Adrenal gland (tissue), 12 donors: Measurements from ENCODE around the gene SLC16A10. TPM values are rescaled to one million over a fixed set of nuclear protein-coding genes. Genes with fewer than 3 reads are reported as not detected.

Experiments used
- DNase-seq, 7 donors: peaks; one replicate each; pipeline ENCODE4 v3.0.0-alpha.2; 2019 to 2020
- H3K27ac ChIP-seq, 5 donors: fragments of 200-600 bp; sonication (generic) in 4 of 5; 1 replicate in 3 of 5; 2 replicates in 2 of 5; pipeline versions ENCODE4 v1.5.1 to v1.8.0; 2016 to 2020; ENCODE audit warnings: mild to moderate bottlenecking in 1 of 5
- H3K27me3 ChIP-seq: fragments of 200-600 bp; 2 replicates; pipeline ENCODE4 v1.8.0; 2021
- H3K36me3 ChIP-seq, 2 donors: fragments of 200-600 bp; replicated peaks in 1 of 2; 1 replicate in 1 of 2; 2 replicates in 1 of 2; pipeline versions ENCODE4 v1.5.1 to v1.8.0; 2018 to 2022
- H3K4me1 ChIP-seq, 2 donors: fragments of 200-600 bp; replicated peaks in 1 of 2; 1 replicate in 1 of 2; 2 replicates in 1 of 2; pipeline versions ENCODE4 v1.5.1 to v1.8.0; 2018 to 2021
- H3K4me3 ChIP-seq, 4 donors: fragments of 200-600 bp; sonication (generic) in 3 of 4; one replicate each; pipeline ENCODE4 v1.5.1; 2016 to 2018
- H3K9me3 ChIP-seq, 3 donors: fragments of 200-600 bp; sonication (generic) in 1 of 3; replicated peaks in 1 of 3; 1 replicate in 2 of 3; 2 replicates in 1 of 3; pipeline versions ENCODE4 v1.5.1 to v1.8.0; 2016 to 2021
- POLR2A ChIP-seq, 2 donors: fragments of 450-650 bp; IDR thresholded peaks; one replicate each; pipeline ENCODE4 v1.6.1; 2017; ENCODE audit warnings: antibody characterized with exemption in 2 of 2, mild to moderate bottlenecking in 2 of 2, moderate library complexity in 1 of 2
- WGBS, 4 donors: extraction: QIAGEN DNeasy Blood & Tissue Kit in 2 of 4; methylation state at CpG; one replicate each; pipeline versions ENCODE4 v1.1.5 to v1.1.7; 2013 to 2017; 5-methylcytosine and 5-hydroxymethylcytosine counted together
- intact Hi-C, 2 donors: fragments of 100-400 bp; cut with DNase I; formaldehyde crosslinking; loops; one replicate each; pipeline versions ENCODE4 v1.14.1 to v1.15.0; 2022 to 2023
- polyA plus RNA-seq, 3 donors: library from polyadenylated mRNA; stranded (reverse); fragments of 200-250 nt in 2 of 3; fragments of 350-450 nt in 1 of 3; fragmentation: Illumina TruSeq in 1 of 3; extraction: RNeasy Lipid Tissue Mini Kit (QIAGEN cat#74804) in 1 of 3; gene quantifications; one replicate each; pipeline ENCODE4 v1.2.3, GENCODE V29; 2013 to 2014
- total RNA-seq, 9 donors: library from RNA; depleted of rRNA in 4 of 9; stranded (reverse); fragments of >200 nt in 4 of 9; fragments of 120-200 nt in 1 of 9; fragmentation: NEBNext Ultra II Directional in 1 of 9; extraction: Animal tissue kit (Norgen Biotek cat#: 25700) in 1 of 9; gene quantifications; one replicate each; pipeline versions ENCODE4 v1.1.0 to v1.2.4, GENCODE V29; 2013 to 2023
- TF ChIP-seq, protein P1 (sequence below), 6 experiments: fragments of 450-650 bp in 4 of 6; fragments of 200-600 bp in 2 of 6; sonication (generic) in 1 of 6; IDR thresholded peaks; 1 replicate in 5 of 6; 2 replicates in 1 of 6; pipeline versions ENCODE4 v1.5.1 to v1.8.0; 2016 to 2021; ENCODE audit warnings: antibody characterized with exemption in 6 of 6, mild to moderate bottlenecking in 2 of 6, moderate library complexity in 1 of 6
- donor health status: healthy with polysubstance abuse.
- donor health status: Bipolar disorder and iron deficiency.
- donor health status: DM: yes; HTN: yes; CAD: no.
- donor health status: DM: no; HTN: no; CAD: no.
- donor health status: DM: no; HTN: no; CAD: no.
- donor health status: DM: yes; HTN: yes; CAD: no.

The SLC16A10 gene
- total and polyA plus RNA-seq, 12 donors = 4.6 to 97.0 (median 24.9) TPM

DNA sequence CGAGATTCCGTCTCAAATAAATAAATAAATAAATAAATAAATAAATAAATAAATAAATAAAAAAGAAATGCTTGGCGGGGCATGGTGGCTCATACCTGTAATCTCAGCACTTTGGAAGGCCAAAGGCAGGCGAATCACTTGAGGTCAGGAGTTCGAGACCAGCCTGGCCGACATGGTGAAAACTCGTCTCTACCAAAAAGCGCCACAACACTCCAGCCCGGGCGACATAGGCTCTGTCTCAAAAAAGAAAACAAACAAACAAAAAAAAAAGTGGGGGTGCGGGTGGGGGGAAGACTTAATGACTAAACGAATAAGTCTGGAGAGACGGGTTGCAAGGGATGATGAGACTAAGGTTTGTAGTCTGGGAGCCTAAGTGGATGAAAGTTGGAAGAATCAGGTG, 170.7 kb downstream of the SLC16A10 start:
- no peaks in the 10 kb centered on the region for H3K27me3 ChIP-seq
- DNase-seq = no peak
- intact Hi-C loops = loop anchor here in 1 of 2 donors (5.0 kb wide), 1 partner anchor 384 kb away; no protein-coding TSS in a partner anchor
- no peaks in the 10 kb centered on the region for H3K36me3 ChIP-seq
- no peak overlapping the region for H3K27ac ChIP-seq
- no peaks in the 10 kb centered on the region for H3K9me3 ChIP-seq
- no peak overlapping the region for H3K4me3 ChIP-seq
- peaks cover 0 to 25% of the 10 kb centered on the region in 2 donors for H3K4me1 ChIP-seq
- TF ChIP-seq, protein P1, sequence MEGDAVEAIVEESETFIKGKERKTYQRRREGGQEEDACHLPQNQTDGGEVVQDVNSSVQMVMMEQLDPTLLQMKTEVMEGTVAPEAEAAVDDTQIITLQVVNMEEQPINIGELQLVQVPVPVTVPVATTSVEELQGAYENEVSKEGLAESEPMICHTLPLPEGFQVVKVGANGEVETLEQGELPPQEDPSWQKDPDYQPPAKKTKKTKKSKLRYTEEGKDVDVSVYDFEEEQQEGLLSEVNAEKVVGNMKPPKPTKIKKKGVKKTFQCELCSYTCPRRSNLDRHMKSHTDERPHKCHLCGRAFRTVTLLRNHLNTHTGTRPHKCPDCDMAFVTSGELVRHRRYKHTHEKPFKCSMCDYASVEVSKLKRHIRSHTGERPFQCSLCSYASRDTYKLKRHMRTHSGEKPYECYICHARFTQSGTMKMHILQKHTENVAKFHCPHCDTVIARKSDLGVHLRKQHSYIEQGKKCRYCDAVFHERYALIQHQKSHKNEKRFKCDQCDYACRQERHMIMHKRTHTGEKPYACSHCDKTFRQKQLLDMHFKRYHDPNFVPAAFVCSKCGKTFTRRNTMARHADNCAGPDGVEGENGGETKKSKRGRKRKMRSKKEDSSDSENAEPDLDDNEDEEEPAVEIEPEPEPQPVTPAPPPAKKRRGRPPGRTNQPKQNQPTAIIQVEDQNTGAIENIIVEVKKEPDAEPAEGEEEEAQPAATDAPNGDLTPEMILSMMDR (IDR thresholded peaks at IDR 0.05) = no peak
- no peak for TF ChIP-seq POLR2A (IDR thresholded peaks at IDR 0.05)
- WGBS, 4 donors = 84 to 89% (median 88%) methylated on average over 13 of the region's 13 CpGs

DNA sequence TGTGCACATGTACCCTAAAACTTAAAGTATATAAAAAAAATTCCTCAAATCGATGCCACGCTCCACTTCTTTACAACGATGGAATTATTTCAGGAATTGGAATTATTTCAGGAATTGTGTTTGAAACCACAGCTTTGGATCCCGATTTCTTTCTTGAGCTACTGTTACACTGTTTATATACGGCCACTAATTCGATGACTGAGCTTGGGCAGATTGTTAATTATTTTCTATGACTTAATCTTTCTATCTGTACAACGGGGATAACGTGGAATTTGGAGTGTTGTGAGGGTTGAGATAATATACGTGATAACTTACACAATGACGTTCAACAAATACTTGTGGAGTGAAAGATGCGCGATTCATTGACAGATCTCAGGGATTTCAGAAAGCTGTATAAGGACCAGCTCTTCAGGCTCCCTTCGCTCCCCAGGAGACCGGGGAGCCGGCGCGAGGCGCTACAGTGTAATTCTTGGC, 171.3 kb downstream of the SLC16A10 start:
- no peaks in the 10 kb centered on the region for H3K36me3 ChIP-seq
- H3K9me3 ChIP-seq = no peaks in the 10 kb centered on the region
- DNase-seq = no peak
- peak overlapping the region in 1 of 4 donors; percentile 43 for H3K4me3 ChIP-seq
- intact Hi-C loops = loop anchor here in 1 of 2 donors (5.0 kb wide), 1 partner anchor 384 kb away; no protein-coding TSS in a partner anchor
- no peaks in the 10 kb centered on the region for H3K27me3 ChIP-seq
- peak overlapping the region in 2 of 5 donors; percentile 41 to 92 for H3K27ac ChIP-seq
- TF ChIP-seq, protein P1 (IDR thresholded peaks at IDR 0.05) = no peak
- TF ChIP-seq POLR2A (IDR thresholded peaks at IDR 0.05) = no peak
- H3K4me1 ChIP-seq = peaks cover 0 to 31% of the 10 kb centered on the region in 2 donors
- WGBS, 4 donors = 16 to 19% (median 18%) methylated on average over 18 of the region's 18 CpGs

DNA sequence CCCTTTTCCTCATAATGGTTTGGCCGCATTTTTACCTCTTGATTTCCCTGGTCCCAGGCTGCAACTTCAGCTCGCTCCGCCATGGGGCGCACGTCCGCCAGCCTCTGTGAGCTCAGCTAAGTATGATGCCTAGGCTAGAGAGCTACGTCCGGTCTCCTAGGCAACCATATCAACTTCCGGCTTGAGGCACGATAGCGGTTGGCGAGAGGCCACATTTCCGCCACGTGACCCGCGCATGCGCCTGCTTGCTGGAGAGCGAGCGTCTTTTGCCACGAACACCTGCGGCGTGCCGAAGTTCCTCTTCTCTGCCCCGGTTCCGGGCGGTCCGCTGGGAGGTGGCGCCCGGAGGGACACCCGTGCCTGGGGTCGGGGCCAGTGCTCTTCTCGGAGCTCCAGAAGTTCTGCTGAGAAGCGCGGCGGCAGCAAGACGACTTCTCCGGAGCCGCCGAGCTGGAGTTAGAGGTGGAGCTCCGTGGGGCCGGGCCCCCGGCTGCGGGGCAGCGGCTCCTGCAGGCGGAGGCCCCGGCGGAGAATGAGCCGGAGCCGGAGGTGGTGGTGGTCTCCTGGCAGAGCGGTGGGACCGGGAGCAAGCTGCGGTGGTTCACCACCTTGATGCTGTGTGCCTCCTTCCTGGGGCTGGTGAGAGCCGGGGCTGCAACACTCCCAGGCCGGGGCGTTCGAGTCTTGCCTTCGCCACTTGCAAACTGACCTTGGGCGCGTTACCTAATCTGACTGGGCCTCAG, 172.0 kb downstream of the SLC16A10 start:
- Histone ChIP-seq H3K9me3 (no peaks in the 10 kb centered on the region), H3K27ac (peak overlapping the region; percentile 68 to 94 (median 89)), H3K4me1 (peaks cover 0 to 37% of the 10 kb centered on the region in 2 donors), H3K36me3 (no peaks in the 10 kb centered on the region), H3K27me3 (no peaks in the 10 kb centered on the region), H3K4me3 (peak overlapping the region; percentile 24 to 86 (median 68))
- TF ChIP-seq, protein P1 (IDR thresholded peaks at IDR 0.05) = peak; percentile 93 to 99 (median 98)
- peak; percentile 34 to 85 for TF ChIP-seq POLR2A (IDR thresholded peaks at IDR 0.05)
- WGBS, 4 donors = 1 to 5% (median 2%) methylated on average over 12 to 59 of the region's 59 CpGs
- intact Hi-C loops = loop anchor here in 1 of 2 donors (5.0 kb wide), 1 partner anchor 383 kb away; no protein-coding TSS in a partner anchor
- DNase-seq = peak; percentile 98 to 100 (median 99)

DNA sequence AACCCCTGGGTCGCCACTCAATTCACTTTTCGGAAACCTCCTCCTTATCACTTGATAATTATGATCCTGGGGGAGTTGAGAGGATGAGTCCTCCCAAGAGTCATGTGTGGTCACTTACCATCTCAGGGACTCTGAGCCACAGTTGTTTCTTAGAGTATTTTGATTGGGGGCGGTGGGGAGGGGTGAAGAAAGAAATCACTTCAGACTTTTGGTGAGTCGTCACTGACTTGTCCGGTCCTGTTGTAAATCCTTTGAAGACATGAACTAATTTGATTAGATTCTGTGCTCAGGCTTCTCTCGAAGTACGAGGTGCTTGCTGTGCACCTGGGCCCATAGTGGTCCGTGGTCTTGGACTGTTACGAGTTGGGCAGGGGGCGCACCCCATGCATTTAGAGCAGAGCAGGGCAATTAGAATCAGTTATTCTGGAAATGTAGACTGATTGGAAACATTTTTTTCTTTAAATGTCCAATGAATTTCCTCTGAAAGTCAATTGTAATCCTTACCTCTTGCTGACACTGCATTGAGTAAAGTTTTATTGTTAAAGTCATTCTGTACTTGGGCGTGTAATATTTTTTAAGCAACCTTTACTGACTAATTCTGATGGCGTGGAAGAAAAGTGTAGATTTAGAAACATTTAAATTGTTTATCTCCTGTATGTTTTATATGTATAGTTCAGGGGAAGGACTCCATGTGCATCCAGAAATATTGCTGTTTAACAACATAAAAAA, 173.4 kb downstream of the SLC16A10 start:
- H3K4me3 ChIP-seq = no peak overlapping the region
- no peaks in the 10 kb centered on the region for H3K36me3 ChIP-seq
- H3K27me3 ChIP-seq = no peaks in the 10 kb centered on the region
- no peak for DNase-seq
- intact Hi-C loops = no loop called here
- TF ChIP-seq, protein P1 (IDR thresholded peaks at IDR 0.05) = no peak
- no peak for TF ChIP-seq POLR2A (IDR thresholded peaks at IDR 0.05)
- no peaks in the 10 kb centered on the region for H3K9me3 ChIP-seq
- peaks cover 0 to 38% of the 10 kb centered on the region in 2 donors for H3K4me1 ChIP-seq
- no peak overlapping the region for H3K27ac ChIP-seq
- 86 to 96% (median 87%) methylated on average over 12 of the region's 12 CpGs for WGBS, 4 donors
